LNCaP clone FGC (cell line): ENCODE measurements around the gene XYLT2.

Source experiments
- DNase-seq: peaks from one replicate; pipeline ENCODE4 v3.0.0-alpha.2; 2011; ENCODE audit warnings: low read depth
- H3K4me3 ChIP-seq: 2 replicates; pipeline ENCODE4 v1.5.1; 2011; ENCODE audit warnings: mild to moderate bottlenecking, low read depth, low read length, control low read depth
- TF ChIP-seq, protein P1 (sequence below): IDR thresholded peaks from 2 replicates; pipeline ENCODE4 v1.5.1; 2012; ENCODE audit warnings: mild to moderate bottlenecking; ENCODE audit not compliant: control insufficient read depth, insufficient read depth; ENCODE audit errors: extremely low read depth

XYLT2 gene

DNA sequence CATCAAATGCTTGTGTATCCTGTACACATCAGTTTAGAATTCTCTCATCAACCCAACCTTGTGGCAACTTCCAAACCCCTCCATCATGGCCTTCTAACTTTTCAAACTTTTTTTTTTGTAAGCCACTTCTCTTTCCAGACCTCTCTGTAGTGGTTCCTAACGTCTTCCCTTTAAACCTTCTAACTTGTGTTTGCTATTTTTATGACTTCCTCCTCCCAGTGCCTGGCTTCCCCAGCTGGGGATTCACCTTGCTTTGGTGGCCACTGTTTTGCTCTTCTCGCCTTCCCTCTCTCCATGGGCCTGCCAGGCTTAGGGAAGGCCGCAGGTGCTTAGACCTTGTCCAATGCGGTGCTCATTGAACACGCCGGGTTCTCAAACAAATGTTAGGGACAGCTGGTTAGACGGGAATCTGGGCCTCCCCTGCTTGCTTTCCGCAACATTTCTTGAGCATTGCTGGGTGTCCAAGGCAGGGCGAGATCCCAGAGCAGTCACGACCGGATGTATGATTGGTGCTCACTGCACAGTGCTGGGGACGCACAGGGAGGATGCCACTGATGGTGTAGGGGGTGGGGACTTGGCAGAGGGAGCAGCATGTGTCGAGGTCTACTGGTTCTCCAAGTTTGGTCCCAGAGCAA, 1.1 kb upstream of the XYLT2 start:
- DNase-seq = no peak
- peak overlapping the region; percentile 60 for H3K4me3 ChIP-seq

DNA sequence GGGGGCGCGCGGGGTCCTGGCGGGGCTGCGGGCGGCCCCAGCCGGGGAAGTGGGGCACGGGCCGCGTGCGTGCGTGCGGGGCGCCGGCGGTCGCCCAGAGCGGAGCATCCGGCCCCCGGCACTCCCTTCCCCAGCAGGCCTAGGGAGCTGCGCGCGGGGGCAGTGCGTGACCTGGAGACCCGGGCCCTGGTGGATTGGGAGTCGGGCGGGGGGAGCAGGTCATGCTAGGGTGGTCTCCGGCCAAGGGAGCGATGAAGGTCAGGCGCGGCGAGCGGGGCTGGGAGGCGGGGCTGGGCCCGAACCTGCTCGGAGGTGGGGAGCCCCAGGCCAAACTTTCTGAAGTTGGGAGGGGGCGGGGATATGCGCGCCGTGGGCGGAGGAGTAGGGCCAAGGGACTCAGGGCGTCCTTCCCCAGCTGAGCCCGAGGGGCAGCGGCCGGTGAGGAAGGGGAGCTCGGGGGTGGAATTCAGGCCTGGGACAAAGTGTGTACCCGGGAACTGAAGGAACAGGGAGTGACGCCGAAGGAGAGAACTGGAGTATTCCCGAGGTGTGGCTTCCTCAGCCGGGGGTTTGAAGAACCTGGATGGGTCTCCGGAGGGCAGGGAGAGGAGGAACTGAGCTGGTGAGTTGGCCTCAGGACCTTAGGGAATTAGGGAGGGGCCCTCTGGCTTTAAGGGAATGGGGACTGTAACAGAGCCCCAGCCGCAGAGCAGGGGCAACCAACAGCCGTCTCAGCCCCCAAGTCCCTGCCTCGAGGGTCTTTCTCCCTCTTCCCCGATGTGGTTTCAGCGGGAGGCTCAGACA, 589 bp downstream of the XYLT2 start:
- TF ChIP-seq, protein P1, sequence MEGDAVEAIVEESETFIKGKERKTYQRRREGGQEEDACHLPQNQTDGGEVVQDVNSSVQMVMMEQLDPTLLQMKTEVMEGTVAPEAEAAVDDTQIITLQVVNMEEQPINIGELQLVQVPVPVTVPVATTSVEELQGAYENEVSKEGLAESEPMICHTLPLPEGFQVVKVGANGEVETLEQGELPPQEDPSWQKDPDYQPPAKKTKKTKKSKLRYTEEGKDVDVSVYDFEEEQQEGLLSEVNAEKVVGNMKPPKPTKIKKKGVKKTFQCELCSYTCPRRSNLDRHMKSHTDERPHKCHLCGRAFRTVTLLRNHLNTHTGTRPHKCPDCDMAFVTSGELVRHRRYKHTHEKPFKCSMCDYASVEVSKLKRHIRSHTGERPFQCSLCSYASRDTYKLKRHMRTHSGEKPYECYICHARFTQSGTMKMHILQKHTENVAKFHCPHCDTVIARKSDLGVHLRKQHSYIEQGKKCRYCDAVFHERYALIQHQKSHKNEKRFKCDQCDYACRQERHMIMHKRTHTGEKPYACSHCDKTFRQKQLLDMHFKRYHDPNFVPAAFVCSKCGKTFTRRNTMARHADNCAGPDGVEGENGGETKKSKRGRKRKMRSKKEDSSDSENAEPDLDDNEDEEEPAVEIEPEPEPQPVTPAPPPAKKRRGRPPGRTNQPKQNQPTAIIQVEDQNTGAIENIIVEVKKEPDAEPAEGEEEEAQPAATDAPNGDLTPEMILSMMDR = no peak
- peak overlapping the region; percentile 82 for H3K4me3 ChIP-seq
- DNase-seq = no peak

More for the DNA sequence above, 1.1 kb upstream of the XYLT2 start:
- TF ChIP-seq, protein P1 = no peak

- TF ChIP-seq, protein P1 = no peak
- no peak for DNase-seq
- H3K4me3 ChIP-seq = peak overlapping the region; percentile 82
Observed at GRCh38 chr17:50347117-50347893, 1.4 kb downstream of the XYLT2 start.

DNA sequence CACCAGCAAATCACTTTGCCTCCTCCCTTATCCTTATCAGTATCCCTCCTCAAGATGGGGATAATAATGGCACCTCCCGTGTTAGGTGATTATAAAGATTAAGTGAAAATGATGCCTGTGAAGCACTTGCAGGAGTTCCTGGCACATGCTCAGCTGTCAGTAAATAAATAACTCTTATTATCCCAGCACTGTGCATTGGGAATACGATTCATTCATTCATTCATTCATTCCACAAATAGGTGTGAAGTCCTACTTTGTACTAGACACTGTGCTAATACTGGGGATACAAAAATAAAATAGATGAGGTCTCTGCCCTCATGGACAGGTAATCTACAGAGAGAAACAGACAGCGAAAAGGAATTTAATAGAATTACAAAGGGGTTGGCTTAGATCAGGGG, 2.0 kb downstream of the XYLT2 start:
- TF ChIP-seq, protein P1 = no peak
- no peak for DNase-seq
- no peak overlapping the region for H3K4me3 ChIP-seq

- no peak for DNase-seq
- TF ChIP-seq, protein P1 = no peak
- H3K4me3 ChIP-seq = no peak overlapping the region
Observed at GRCh38 chr17:50348522-50349242, 2.8 kb downstream of the XYLT2 start.

GRCh38 chr17:50349243-50349600, 3.3 kb downstream of the XYLT2 start:
- TF ChIP-seq, protein P1 = no peak
- no peak for DNase-seq
- H3K4me3 ChIP-seq = no peak overlapping the region
